Endothelial cell of umbilical vein (primary cell): ENCODE data around the gene PADI1. TPM values are rescaled to one million over a fixed set of nuclear protein-coding genes. Genes with fewer than 3 reads are reported as not detected.

ENCODE experiments used
- BruUV-seq: library from RNA; stranded (reverse); fragments of 400-500 nt; replicated peaks from 2 replicates; lab custom pipeline; 2021; lab: Mats Ljungman, UMichigan
- CTCF ChIA-PET: fragments of 300-600, 350-600 bp; sonication (Branson Sonifier 250); formaldehyde crosslinking; loops from one replicate; lab custom pipeline; 2021; ENCODE audit warnings: antibody characterized with exemption, inconsistent platforms; lab: Charles Lee
- POLR2A ChIA-PET: fragments of 300-600, 350-600 bp; sonication (Branson Sonifier 250); formaldehyde crosslinking; loops from one replicate; lab custom pipeline; 2021; ENCODE audit warnings: antibody characterized with exemption, inconsistent platforms; lab: Charles Lee
- DNase-seq: peaks from one replicate; pipeline ENCODE4 v3.0.0-alpha.2; 2011; ENCODE audit warnings: low read depth, low spot score
- FAIRE-seq: peaks from 2 replicates; lab custom pipeline; 2011; peaks lifted over from hg19 to GRCh38; lab: Jason Lieb, UNC
- H2AFZ ChIP-seq: 2 replicates; pipeline ENCODE4 v1.6.0; 2012; ENCODE audit warnings: low read depth, low read length, control low read depth, inconsistent platforms
- H3K27ac ChIP-seq: 2 replicates; pipeline ENCODE4 v1.5.1; 2011; ENCODE audit warnings: low read depth, mild to moderate bottlenecking, control low read depth, low read length, moderate library complexity; ENCODE audit not compliant: insufficient read depth
- H3K27me3 ChIP-seq, 2 experiments: 2 replicates each; pipeline versions ENCODE4 v1.6.0 to v1.6.1; 2011; ENCODE audit warnings: low read length in 2 of 2, mixed read lengths in 1 of 2; ENCODE audit not compliant: control insufficient read depth in 2 of 2, insufficient read depth in 2 of 2
- H3K36me3 ChIP-seq, 2 experiments: 2 replicates in 1 of 2; 3 replicates in 1 of 2; pipeline ENCODE4 v1.5.1; 2011; ENCODE audit warnings: low read length in 2 of 2, mild to moderate bottlenecking in 1 of 2, moderate library complexity in 1 of 2; ENCODE audit not compliant: control insufficient read depth in 2 of 2, insufficient read depth in 2 of 2; ENCODE audit errors: extremely low read depth in 1 of 2
- H3K4me1 ChIP-seq: 3 replicates; pipeline ENCODE4 v1.5.1; 2011; ENCODE audit warnings: mild to moderate bottlenecking, low read length; ENCODE audit not compliant: control insufficient read depth, insufficient read depth; ENCODE audit errors: extremely low read depth
- H3K4me2 ChIP-seq: 2 replicates; pipeline ENCODE4 v1.6.1; 2011; ENCODE audit warnings: low read length, control low read depth, mixed read lengths; ENCODE audit not compliant: insufficient read depth
- H3K4me3 ChIP-seq, 3 experiments: fragments of 200-600 bp in 1 of 3; sonication (generic), shearing (Covaris generic) in 1 of 3; replicated peaks in 1 of 3; 2 replicates each; pipeline ENCODE4 v1.5.1; 2011 to 2016; ENCODE audit warnings: control low read depth in 3 of 3, low read length in 3 of 3, mild to moderate bottlenecking in 2 of 3, inconsistent platforms in 1 of 3, low read depth in 1 of 3, moderate library complexity in 1 of 3; ENCODE audit not compliant: insufficient read depth in 1 of 3
- H3K79me2 ChIP-seq: 2 replicates; pipeline ENCODE4 v1.6.0; 2012; ENCODE audit warnings: low read length, inconsistent platforms; ENCODE audit not compliant: control insufficient read depth, insufficient read depth
- H3K9ac ChIP-seq: replicated peaks from 2 replicates; pipeline ENCODE3; 2011; ENCODE audit warnings: low read length, control low read depth; ENCODE audit not compliant: insufficient read depth; ENCODE audit errors: extremely low read depth
- H3K9me1 ChIP-seq: replicated peaks from 3 replicates; pipeline ENCODE4 v1.6.0; 2011; ENCODE audit warnings: mild to moderate bottlenecking, low read length; ENCODE audit not compliant: control insufficient read depth, insufficient read depth; ENCODE audit errors: extremely low read depth
- H3K9me3 ChIP-seq: replicated peaks from 2 replicates; pipeline ENCODE4 v1.5.1; 2012; ENCODE audit warnings: low read length, inconsistent platforms; ENCODE audit not compliant: control insufficient read depth, insufficient read depth
- H4K20me1 ChIP-seq: replicated peaks from 2 replicates; pipeline ENCODE3; 2011; ENCODE audit warnings: mild to moderate bottlenecking, low read length; ENCODE audit not compliant: control insufficient read depth, insufficient read depth; ENCODE audit errors: extremely low read depth
- EZH2 ChIP-seq: IDR thresholded peaks from 2 replicates; pipeline ENCODE4 v1.6.1; 2012; ENCODE audit warnings: borderline replicate concordance, low read depth, mild to moderate bottlenecking, moderate library complexity, low read length, inconsistent platforms; ENCODE audit not compliant: severe bottlenecking
- FOS ChIP-seq: IDR thresholded peaks from 2 replicates; pipeline ENCODE4 v1.6.1; 2011; ENCODE audit warnings: mild to moderate bottlenecking, low read length, moderate library complexity, borderline replicate concordance; ENCODE audit not compliant: insufficient read depth
- GATA2 ChIP-seq: IDR thresholded peaks from 2 replicates; pipeline ENCODE4 v1.7.0; 2011; ENCODE audit warnings: low read depth, mild to moderate bottlenecking, moderate library complexity, mixed read lengths, low read length; ENCODE audit not compliant: insufficient read length, insufficient read depth
- JUN ChIP-seq: IDR thresholded peaks from 2 replicates; pipeline ENCODE4 v1.6.1; 2011; ENCODE audit warnings: borderline replicate concordance, low read depth; ENCODE audit not compliant: insufficient read length, insufficient read depth
- MAX ChIP-seq: IDR thresholded peaks from 2 replicates; pipeline ENCODE4 v1.6.1; 2011; ENCODE audit not compliant: insufficient read depth, insufficient read length
- MYC ChIP-seq: IDR thresholded peaks from one replicate; pipeline ENCODE4 v1.6.1; 2011; ENCODE audit warnings: mild to moderate bottlenecking, low read depth, low read length
- POLR2A ChIP-seq: IDR thresholded peaks from 2 replicates; pipeline ENCODE4 v1.6.1; 2012; ENCODE audit warnings: low read depth, mild to moderate bottlenecking, control low read depth, low read length
- POLR2AphosphoS5 ChIP-seq: IDR thresholded peaks from 2 replicates; pipeline ENCODE4 v1.6.1; 2012; ENCODE audit warnings: low read depth, mild to moderate bottlenecking, control low read depth, low read length, moderate library complexity; ENCODE audit not compliant: insufficient read depth
- dilution Hi-C: fragments of 300-500 bp; cut with MboI; formaldehyde crosslinking; loops from one replicate; pipeline ENCODE4 v1.15.0; 2019; ENCODE audit warnings: low sequenced_read_pairs; ENCODE audit not compliant: extremely low pct_ligation_motif_present
- intact Hi-C: fragments of 100-400 bp; cut with micrococcal nuclease; formaldehyde crosslinking; loops from one replicate; pipeline ENCODE4 v1.10.0; 2022
- polyA plus RNA-seq, 4 experiments: library from polyadenylated mRNA; depleted of rRNA in 3 of 4; stranded (reverse) in 3 of 4; unstranded in 1 of 4; fragments of >200 nt; gene quantifications; 2 replicates each; pipeline versions ENCODE4 v1.2.1 to v1.2.3, GENCODE V29; 2011 to 2012; ENCODE audit warnings: missing spikeins in 1 of 4
- total RNA-seq: library from RNA; stranded (reverse); gene quantifications from 2 replicates; pipeline ENCODE4 v1.2.3, GENCODE V29; 2021
- TF ChIP-seq, protein P1 (sequence below), 2 donors: IDR thresholded peaks; 1 replicate in 1 of 2; 2 replicates in 1 of 2; pipeline ENCODE4 v1.5.1; 2011; ENCODE audit warnings: low read length in 2 of 2, mild to moderate bottlenecking in 2 of 2, moderate library complexity in 2 of 2, control low read depth in 1 of 2, inconsistent platforms in 1 of 2, low read depth in 1 of 2; ENCODE audit not compliant: insufficient read depth in 1 of 2; ENCODE audit errors: extremely low read depth in 1 of 2

The PADI1 gene
- total and polyA plus RNA-seq, 2 donors (not counting 3 experiments of a cell fraction or from before 2014, with no cell fraction given) = 0.01 TPM; not detected in 1

DNA sequence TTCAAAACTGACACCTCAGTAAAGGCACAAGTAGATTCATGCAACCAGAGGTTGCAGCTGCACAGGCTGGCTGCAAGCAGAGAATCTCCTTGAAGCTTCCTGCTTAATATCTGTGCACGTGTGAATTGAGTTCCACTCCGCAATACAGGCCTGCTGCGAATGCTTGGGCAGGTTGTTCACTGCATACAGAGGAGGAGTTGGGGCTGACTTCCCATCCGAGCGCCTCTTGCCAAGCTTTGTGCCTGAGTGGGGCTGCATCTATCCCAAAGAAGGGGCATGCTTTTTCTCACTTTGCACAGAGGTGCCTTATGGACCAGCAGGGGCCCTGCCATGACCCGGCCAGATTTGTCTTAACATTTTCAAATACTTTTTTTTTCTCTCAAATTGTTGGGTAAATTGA is 17.9 kb upstream of the PADI1 start:
- Histone ChIP-seq H4K20me1 (no peaks in the 10 kb centered on the region), H3K27me3 (no peaks in the 10 kb centered on the region), H3K9me3 (no peaks in the 10 kb centered on the region), H3K9ac (no peak overlapping the region), H3K4me2 (no peak overlapping the region), H3K4me3 (no peak overlapping the region), H2AFZ (no peak overlapping the region), H3K4me1 (no peaks in the 10 kb centered on the region), H3K27ac (no peak overlapping the region), H3K9me1 (no peaks in the 10 kb centered on the region), H3K36me3 (no peaks in the 10 kb centered on the region), H3K79me2 (no peaks in the 10 kb centered on the region)
- DNase-seq = no peak
- dilution Hi-C loops = no loop called here
- BruUV-seq = no TSS peak
- CTCF ChIA-PET = interaction anchor here (1.5 kb wide), 1 partner anchor 29 kb away, joined by 3 read pairs; no protein-coding TSS in a partner anchor
- no peak for FAIRE-seq
- intact Hi-C loops = no loop called here
- TF ChIP-seq MAX (no peak), JUN (no peak), GATA2 (no peak), POLR2AphosphoS5 (no peak), FOS (no peak), POLR2A (no peak), MYC (no peak), EZH2 (no peak)
- TF ChIP-seq, protein P1, sequence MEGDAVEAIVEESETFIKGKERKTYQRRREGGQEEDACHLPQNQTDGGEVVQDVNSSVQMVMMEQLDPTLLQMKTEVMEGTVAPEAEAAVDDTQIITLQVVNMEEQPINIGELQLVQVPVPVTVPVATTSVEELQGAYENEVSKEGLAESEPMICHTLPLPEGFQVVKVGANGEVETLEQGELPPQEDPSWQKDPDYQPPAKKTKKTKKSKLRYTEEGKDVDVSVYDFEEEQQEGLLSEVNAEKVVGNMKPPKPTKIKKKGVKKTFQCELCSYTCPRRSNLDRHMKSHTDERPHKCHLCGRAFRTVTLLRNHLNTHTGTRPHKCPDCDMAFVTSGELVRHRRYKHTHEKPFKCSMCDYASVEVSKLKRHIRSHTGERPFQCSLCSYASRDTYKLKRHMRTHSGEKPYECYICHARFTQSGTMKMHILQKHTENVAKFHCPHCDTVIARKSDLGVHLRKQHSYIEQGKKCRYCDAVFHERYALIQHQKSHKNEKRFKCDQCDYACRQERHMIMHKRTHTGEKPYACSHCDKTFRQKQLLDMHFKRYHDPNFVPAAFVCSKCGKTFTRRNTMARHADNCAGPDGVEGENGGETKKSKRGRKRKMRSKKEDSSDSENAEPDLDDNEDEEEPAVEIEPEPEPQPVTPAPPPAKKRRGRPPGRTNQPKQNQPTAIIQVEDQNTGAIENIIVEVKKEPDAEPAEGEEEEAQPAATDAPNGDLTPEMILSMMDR (IDR thresholded peaks at IDR 0.05; ENCODE audit: extremely low read depth in 1 of 2, insufficient read depth in 1 of 2, low read depth in 1 of 2, low read length in 2 of 2) = no peak
- POLR2A ChIA-PET = no interaction called here
